GM21526 (cell line): Measurements from ENCODE around the gene COLEC12.
"Not testable (repeated sequence)": the region's sequence is repeated elsewhere in the genome, so short reads cannot be mapped to it uniquely, and the experiment has no call there.

Source experiments
- ATAC-seq: cut with Tn5 transposase; IDR thresholded peaks from one replicate; pipeline ENCODE4 v1.9.1; 2021; ENCODE audit warnings: moderate library complexity; ENCODE audit not compliant: unreplicated experiment, low FRiP score

The COLEC12 gene

GRCh38 chr18:415617-416612 lies 84.6 kb downstream of the COLEC12 start:
- no peak for ATAC-seq

DNA sequence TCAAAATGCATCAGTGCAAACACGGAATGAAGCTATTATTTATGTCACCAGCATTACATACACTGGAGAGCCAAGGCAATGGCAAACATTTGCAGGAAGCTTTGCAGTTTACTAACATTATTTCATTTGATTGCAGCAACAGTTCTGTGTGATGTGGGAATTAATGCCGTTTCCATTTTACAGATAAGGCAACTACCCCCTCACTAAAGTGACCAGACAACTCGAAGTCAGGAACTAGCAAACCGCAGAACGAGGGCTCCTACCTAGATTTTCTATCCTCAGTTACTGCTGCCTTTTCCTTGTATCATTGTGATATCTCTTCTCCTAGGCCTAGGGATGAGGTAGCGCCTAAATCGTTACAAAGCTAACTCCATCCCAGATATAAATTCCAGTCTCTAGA lies 85.5 kb downstream of the COLEC12 start:
- ATAC-seq, result no peak

GRCh38 chr18:413233-413632 lies 87.3 kb downstream of the COLEC12 start:
- ATAC-seq, result no peak

- no peak for ATAC-seq
These were observed 90.5 kb downstream of the COLEC12 start for GRCh38 chr18:410047-410455.

DNA sequence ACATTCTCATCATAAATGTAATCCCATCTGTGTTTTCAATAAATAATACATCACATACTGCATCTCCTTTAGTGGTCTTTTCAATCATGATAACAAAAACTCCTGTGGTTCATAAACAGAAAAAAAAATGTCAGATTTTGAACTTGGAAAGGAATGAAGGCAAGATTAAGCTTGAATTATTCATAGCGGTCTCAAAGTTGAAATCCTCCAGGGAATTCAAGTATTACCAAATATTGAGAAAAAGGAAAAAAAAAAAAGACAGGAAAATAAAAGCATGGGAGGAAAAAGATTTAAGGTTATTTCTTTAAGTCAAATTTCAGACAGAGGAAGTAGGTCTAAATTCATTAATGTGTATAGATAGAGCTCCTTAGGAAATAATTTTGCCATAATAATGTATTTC lies 92.1 kb downstream of the COLEC12 start:
- no peak for ATAC-seq

DNA sequence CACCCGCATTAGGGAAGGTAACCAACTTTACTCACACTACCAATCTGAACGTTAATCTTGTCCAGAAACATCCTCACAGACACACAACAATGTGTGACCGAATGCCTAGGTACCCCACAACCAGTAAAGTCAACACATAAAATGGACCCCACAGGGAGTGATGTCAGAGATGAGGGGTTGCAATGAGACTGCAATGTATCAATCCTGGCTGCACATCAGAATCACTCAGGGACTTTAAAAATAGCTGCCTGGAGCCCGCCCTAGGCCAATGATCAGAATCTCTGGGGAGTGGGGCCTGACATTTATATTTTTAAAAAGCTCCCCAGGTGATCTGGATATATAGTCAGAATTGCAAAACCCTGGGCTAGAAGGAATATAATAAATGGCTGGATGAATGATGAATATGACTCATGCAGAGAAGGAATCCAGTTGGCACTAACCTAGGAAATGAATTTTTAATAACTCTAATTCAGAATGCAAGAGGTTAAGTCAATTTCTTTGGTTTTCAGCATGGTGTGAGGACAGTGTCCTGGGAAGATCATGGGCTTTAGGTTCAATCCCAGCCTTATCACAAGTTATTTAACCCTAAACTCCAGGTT lies 92.8 kb downstream of the COLEC12 start:
- no peak for ATAC-seq

DNA sequence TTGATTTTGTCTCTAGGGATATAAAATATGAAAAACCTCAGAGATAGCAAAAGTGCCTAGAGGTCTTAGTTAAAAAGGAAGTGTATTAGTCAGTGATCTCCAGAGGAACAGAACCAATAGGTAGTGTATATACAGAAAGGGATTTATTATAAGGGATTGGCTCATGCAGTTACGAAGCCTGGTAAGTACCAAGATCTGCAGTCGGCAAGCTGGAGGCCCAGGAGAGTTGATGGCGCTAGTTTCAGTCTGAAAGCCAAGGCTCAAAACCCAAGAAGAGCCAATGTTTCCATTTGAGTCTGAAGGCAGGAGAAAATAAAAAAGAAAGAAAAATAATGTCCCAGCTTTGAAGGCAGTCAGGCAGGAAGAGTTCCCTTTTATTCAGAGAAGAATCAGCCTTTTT lies 93.3 kb downstream of the COLEC12 start:
- no peak for ATAC-seq

DNA sequence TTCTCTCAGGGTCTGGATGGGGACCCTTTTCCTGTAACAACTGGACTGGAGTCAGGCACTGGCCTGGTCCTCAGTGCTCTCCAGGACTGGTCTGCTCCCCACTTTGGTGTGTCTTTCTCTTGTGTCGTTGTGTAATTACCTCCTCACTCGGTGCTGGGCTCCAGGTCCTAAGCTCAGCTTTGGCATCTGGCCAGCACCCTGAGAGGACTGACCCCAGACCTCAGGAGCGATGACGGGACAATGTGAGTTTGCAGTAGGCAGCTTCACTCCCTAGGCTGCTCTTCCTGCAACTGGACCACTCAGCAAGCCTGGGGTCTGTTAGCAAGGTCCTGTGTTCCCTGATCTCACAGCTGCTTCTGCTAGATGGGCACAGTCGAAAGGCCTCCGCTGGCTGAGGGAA lies 93.8 kb downstream of the COLEC12 start:
- no peak for ATAC-seq

DNA sequence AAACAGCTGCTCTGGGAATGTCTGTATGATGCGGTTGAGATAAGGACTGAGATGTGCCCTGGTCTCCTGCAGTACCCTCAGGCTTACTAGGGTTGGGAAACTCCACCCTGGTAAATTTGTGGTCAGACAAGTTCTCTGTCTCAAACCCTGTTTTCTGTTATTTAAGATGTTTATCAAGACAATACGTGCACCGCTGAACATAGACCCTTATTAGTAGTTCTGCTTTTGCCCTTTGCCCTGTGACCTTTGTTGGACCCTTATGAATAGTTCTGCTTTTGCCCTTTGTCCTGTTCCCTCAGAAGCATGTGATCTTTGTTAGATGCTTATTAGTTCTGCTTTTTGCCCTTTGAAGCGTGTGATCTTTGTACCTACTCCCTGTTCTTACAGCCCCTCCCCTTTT lies 95.5 kb downstream of the COLEC12 start:
- ATAC-seq, result not testable (repeated sequence)

DNA sequence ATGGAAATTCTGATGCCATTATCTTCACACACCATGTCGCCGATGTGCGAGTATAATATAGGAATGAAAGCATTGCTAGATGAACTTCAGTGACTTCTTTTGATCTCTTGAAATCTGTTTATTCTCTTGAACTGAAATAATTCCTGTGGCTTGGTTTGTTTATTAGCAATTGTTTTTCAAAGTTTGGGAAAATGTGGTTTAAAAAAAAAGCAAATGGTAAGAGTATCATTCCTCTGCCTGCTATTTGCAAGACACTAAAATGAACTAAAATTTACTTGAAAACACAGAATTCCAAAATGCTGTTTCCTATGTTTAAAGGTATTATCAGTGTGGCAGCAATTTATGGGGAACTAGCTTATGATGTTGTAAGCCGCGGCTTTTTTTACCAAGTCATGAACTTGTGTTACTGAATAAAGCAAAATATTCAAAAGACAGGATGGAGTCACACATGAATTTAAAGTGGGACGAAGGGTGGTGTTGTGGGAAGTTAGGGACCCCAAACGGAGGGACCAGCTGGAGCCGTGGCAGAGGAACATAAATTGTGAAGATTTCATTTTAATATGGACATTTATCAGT lies 96.4 kb downstream of the COLEC12 start:
- ATAC-seq, result no peak

- no peak for ATAC-seq
These were observed 98.4 kb downstream of the COLEC12 start for GRCh38 chr18:402129-402528.

GRCh38 chr18:400456-400855 lies 100.0 kb downstream of the COLEC12 start:
- no peak for ATAC-seq

DNA sequence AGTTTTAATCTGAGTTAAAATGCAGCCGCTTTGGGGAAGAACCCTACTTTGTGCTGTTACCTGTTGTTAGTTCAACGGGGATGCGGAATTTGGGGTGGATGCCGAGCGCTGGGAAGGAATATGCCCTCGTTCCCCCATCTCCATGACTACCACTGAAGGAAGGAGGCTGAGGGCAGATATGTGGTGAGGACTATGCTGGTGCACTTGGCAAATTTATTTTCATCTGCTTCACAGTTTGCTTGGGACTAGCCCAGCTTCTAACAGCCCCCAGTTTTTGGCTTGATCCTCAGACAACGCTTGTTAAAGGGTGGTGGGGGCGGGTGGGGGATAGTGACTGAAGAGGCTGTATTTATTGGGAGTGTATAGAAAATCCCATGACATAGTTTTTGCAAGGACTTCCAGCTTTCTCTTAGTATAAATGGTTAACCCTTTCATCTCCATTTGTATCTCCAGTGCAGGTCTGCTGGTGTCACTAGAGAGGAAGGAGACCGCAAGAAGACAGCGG lies 100.8 kb downstream of the COLEC12 start:
- ATAC-seq, result no peak

GRCh38 chr18:398935-399630 lies 101.4 kb downstream of the COLEC12 start:
- ATAC-seq, result no peak

DNA sequence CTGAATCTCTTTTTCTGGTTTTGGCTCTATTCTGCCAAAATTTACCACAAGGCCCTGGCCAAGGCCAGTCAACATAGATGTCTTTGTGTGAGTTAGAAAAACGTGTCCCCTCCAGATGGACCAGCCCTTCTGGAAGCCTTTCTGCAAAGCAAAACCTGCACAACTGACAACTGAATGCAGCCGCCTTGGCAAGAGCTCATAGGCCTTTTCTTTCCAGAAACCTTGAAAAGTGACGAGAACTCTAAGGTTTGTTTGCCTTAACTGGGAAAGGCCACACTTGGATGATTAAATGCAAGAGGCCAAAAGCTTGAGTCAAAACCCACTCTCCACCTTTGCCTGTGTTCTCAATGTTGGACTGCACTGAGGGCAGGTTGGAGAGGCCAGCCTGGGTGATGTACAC lies 103.9 kb downstream of the COLEC12 start:
- ATAC-seq, result no peak

DNA sequence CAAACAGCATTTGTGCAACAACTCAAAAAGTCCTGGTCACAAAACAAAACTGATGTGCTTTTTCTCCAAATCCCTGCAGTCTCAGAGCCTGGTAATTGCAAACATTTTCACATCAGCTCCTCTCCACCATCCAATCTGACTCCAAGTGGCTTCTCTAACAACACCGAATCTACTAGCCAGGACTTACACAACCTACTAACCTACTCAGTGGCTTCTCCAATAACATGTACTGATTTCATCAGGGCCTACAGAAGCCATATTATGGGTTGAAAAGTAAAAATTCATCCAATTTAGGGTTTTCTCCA lies 104.3 kb downstream of the COLEC12 start:
- no peak for ATAC-seq

DNA sequence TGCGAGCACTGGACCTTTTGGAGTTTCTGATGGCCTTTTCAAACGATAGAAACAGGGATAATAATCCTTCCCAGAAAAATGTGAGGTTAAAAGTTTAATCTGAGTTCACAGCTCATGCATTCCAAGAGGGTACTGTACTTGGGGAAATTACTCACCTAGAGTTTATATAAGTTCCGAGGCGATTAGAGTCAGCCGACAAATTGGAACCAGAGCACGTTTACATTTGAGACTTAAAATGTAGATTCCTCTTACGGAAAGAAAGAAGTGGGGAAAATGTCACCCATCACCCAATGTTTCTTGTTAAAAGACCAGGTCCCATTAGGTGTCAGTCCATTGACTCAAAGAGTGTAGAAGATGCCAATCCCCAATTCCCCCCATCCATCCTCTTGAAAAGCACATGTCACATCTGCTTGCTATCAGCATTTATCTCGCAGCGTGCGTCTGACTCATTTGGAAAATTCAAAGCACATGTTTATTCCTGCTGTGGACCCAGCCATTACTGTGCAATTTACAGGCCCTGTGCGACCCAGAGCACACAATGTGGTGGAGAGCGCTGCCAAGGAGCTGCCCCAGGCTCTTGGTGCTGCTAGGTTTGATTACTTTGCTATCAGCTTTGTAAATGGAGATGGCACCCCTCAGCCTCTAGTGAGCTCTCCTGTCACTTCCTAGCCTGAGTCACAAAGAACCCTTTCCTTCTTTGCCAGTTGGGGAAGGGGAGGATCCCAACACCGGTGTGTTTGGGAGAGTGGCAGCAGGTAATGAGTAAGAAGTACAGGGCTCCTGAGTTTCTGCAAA lies 104.8 kb downstream of the COLEC12 start:
- ATAC-seq, result no peak

DNA sequence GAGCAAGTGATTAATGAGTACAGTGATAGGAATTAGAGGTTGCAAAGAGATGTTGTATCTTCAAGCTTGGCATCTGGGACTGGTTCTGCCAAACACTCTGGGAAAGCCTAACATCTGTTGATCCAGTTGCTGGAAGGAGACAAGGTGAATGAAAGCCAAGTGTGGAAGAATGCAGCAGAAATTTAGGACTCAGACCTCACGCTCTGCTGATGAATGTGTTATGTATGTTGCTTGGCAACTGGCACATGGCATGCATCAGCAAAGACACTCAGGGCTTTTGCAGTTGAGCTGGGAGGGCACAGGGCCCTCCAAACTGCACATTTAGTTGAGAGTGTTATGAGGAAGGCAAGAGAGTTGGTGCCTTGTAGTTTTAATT lies 105.5 kb downstream of the COLEC12 start:
- no peak for ATAC-seq

GRCh38 chr18:394262-394986 lies 106.1 kb downstream of the COLEC12 start:
- ATAC-seq, result no peak

DNA sequence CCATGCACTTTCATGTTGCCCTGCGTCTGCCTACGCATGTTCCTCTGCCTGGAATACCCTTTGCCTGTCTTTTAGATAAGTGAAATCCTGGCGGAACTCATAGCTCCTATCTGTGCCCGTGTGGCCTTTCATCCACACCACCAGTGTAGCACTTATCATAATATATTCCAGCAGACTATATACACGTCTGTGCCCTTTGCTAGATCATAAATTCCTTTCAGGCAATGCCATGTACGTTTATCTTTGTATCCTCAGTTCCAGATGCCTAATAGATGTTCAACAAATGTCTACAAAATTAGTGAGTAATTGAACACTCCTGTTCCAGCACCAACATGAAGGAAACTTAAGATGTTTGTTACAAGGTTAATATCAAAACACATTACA lies 106.9 kb downstream of the COLEC12 start:
- no peak for ATAC-seq
